ENCODE data around the gene RPL36A. TPM values are rescaled to one million over a fixed set of nuclear protein-coding genes. Genes with fewer than 3 reads are reported as not detected.

Gene RPL36A
- total RNA-seq, 6 donors from 2014 or later: 165 to 641 (median 228) TPM

GRCh38 chrX:101408532-101408841 lies 17.7 kb downstream of the RPL36A start:
- Histone ChIP-seq H3K27me3 (no peaks in the 10 kb centered on the region), H3K4me1 (peaks cover 5 to 17% (median 14%) of the 10 kb centered on the region in 4 donors), H3K4me3 (peak overlapping the region; percentile 31 to 72 (median 55)), H3K9me3 (no peaks in the 10 kb centered on the region), H3K27ac (peak overlapping the region; percentile 92 to 96 (median 94)), H3K36me3 (peaks cover 0 to 21% (median 0%) of the 10 kb centered on the region in 4 donors)
- no peak for DNase-seq
- ATAC-seq (ENCODE audit: low FRiP score in 2 of 2): peak in 1 of 2 donors; percentile 31
- TF ChIP-seq CTCF (IDR thresholded peaks at IDR 0.05) (no peak), POLR2AphosphoS5 (IDR thresholded peaks at IDR 0.05) (no peak), POLR2A (IDR thresholded peaks at IDR 0.05) (no peak), EP300 (IDR thresholded peaks at IDR 0.05) (no peak)
- 0 to 34% methylated on average over 4 to 8 of the region's 8 CpGs for WGBS, 2 donors

- H3K36me3 ChIP-seq: peaks cover 0 to 23% (median 0%) of the 10 kb centered on the region in 4 donors
- peaks cover 5 to 17% (median 14%) of the 10 kb centered on the region in 4 donors for H3K4me1 ChIP-seq
- H3K9me3 ChIP-seq: no peaks in the 10 kb centered on the region
- H3K27ac ChIP-seq: peak overlapping the region; percentile 92 to 96 (median 94)
- H3K4me3 ChIP-seq: peak overlapping the region in 3 of 4 donors; percentile 50 to 72 (median 60)
- 3 to 33% methylated on average over 6 of the region's 6 CpGs for WGBS, 2 donors
- no peak for TF ChIP-seq POLR2A (IDR thresholded peaks at IDR 0.05)
- no peak for TF ChIP-seq CTCF (IDR thresholded peaks at IDR 0.05)
- no peak for TF ChIP-seq EP300 (IDR thresholded peaks at IDR 0.05)
- no peak for TF ChIP-seq POLR2AphosphoS5 (IDR thresholded peaks at IDR 0.05)
- DNase-seq (no peak), ATAC-seq (ENCODE audit: low FRiP score in 2 of 2) (no peak)
- no peaks in the 10 kb centered on the region for H3K27me3 ChIP-seq
These were observed 18.2 kb downstream of the RPL36A start for GRCh38 chrX:101409043-101409442.

GRCh38 chrX:101410461-101410860 lies 19.6 kb downstream of the RPL36A start:
- Histone ChIP-seq H3K36me3 (peaks cover 0 to 23% (median 0%) of the 10 kb centered on the region in 4 donors), H3K4me3 (peak overlapping the region in 1 of 4 donors; percentile 72), H3K4me1 (peaks cover 5 to 17% (median 14%) of the 10 kb centered on the region in 4 donors), H3K9me3 (no peaks in the 10 kb centered on the region), H3K27ac (peak overlapping the region in 2 of 4 donors; percentile 28 to 92), H3K27me3 (no peaks in the 10 kb centered on the region)
- 47 to 50% methylated on average over 7 of the region's 7 CpGs for WGBS, 2 donors
- DNase-seq: no peak
- TF ChIP-seq POLR2AphosphoS5 (IDR thresholded peaks at IDR 0.05) (no peak), EP300 (IDR thresholded peaks at IDR 0.05) (no peak), CTCF (IDR thresholded peaks at IDR 0.05) (no peak), POLR2A (IDR thresholded peaks at IDR 0.05) (no peak)
- ATAC-seq (ENCODE audit: low FRiP score in 2 of 2): no peak

- ATAC-seq (ENCODE audit: low FRiP score in 2 of 2): no peak
- TF ChIP-seq CTCF (IDR thresholded peaks at IDR 0.05) (no peak), POLR2AphosphoS5 (IDR thresholded peaks at IDR 0.05) (no peak), POLR2A (IDR thresholded peaks at IDR 0.05) (no peak), EP300 (IDR thresholded peaks at IDR 0.05) (no peak)
- H3K27ac ChIP-seq: no peak overlapping the region
- peaks cover under 1 to 17% (median 15%) of the 10 kb centered on the region in 4 donors for H3K4me1 ChIP-seq
- H3K36me3 ChIP-seq: peaks cover 0 to 23% (median 0%) of the 10 kb centered on the region in 4 donors
- no peaks in the 10 kb centered on the region for H3K27me3 ChIP-seq
- no peaks in the 10 kb centered on the region for H3K9me3 ChIP-seq
- 81 to 85% methylated on average over 10 of the region's 10 CpGs for WGBS, 2 donors
- DNase-seq: no peak
- no peak overlapping the region for H3K4me3 ChIP-seq
These were observed 21.2 kb downstream of the RPL36A start for GRCh38 chrX:101411984-101412383.

All from upper lobe of left lung (tissue), 6 donors.